Astrocyte (in vitro differentiated cells and primary cell): ENCODE data around the gene NAV2.

Source experiments
- EZH2 ChIP-seq: IDR thresholded peaks from 2 replicates; pipeline ENCODE4 v1.6.1; 2012; ENCODE audit warnings: mild to moderate bottlenecking, low read length, inconsistent platforms; ENCODE audit not compliant: insufficient read depth
- TF ChIP-seq, protein P1 (sequence below): IDR thresholded peaks from 2 replicates; pipeline ENCODE4 v1.5.1; 2011; ENCODE audit warnings: low read depth, mild to moderate bottlenecking, inconsistent platforms, low read length, moderate library complexity; ENCODE audit not compliant: insufficient read depth

DNA sequence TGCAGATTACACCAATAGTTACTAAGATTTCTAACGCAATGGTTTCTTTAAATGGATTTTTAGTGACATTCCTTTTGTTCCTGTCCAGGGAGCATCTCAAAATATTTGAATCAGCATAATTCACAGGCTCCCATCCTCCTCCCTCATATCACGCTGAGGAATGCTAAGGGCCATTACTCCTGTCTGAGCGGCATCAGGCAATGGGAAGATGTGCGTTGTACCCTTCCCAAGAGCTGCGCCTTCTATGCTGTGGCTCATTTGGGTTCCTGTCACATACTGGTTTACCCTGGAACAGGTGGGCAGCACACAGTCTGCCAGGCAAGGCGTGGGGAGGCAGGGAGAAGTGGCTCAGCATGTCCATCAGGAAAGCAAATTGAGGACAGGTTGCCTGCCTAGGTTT is 325.8 kb downstream of the NAV2 start:
- TF ChIP-seq, protein P1, sequence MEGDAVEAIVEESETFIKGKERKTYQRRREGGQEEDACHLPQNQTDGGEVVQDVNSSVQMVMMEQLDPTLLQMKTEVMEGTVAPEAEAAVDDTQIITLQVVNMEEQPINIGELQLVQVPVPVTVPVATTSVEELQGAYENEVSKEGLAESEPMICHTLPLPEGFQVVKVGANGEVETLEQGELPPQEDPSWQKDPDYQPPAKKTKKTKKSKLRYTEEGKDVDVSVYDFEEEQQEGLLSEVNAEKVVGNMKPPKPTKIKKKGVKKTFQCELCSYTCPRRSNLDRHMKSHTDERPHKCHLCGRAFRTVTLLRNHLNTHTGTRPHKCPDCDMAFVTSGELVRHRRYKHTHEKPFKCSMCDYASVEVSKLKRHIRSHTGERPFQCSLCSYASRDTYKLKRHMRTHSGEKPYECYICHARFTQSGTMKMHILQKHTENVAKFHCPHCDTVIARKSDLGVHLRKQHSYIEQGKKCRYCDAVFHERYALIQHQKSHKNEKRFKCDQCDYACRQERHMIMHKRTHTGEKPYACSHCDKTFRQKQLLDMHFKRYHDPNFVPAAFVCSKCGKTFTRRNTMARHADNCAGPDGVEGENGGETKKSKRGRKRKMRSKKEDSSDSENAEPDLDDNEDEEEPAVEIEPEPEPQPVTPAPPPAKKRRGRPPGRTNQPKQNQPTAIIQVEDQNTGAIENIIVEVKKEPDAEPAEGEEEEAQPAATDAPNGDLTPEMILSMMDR, result no peak
- TF ChIP-seq EZH2, result no peak
